ENCODE data around the gene CACNA1C.
A peak's percentile ranks its signal among the peaks of the same experiment; 100 is the strongest.

Gene CACNA1C

GRCh38 chr12:2229661-2230539 is 177.1 kb downstream of the CACNA1C start:
- Histone ChIP-seq H3K4me1 (ENCODE audit: insufficient read depth, poor library complexity, severe bottlenecking) (no peaks in the 10 kb centered on the region), H3K27ac (ENCODE audit: poor library complexity, severe bottlenecking) (no peak overlapping the region), H3K4me3 (ENCODE audit: severe bottlenecking) (no peak overlapping the region), H3K36me3 (ENCODE audit: low read depth) (no peaks in the 10 kb centered on the region), H3K27me3 (ENCODE audit: insufficient read depth, poor library complexity, severe bottlenecking) (peaks cover 46% of the 10 kb centered on the region), H3K9me3 (ENCODE audit: severe bottlenecking) (no peaks in the 10 kb centered on the region)
- ATAC-seq (ENCODE audit: low read depth) (no peak), DNase-seq (ENCODE audit: low spot score) (no peak)
- TF ChIP-seq CTCF (IDR thresholded peaks at IDR 0.05; ENCODE audit: poor library complexity, severe bottlenecking), result no peak

- Histone ChIP-seq H3K4me1 (ENCODE audit: insufficient read depth, poor library complexity, severe bottlenecking) (no peaks in the 10 kb centered on the region), H3K4me3 (ENCODE audit: severe bottlenecking) (no peak overlapping the region), H3K27ac (ENCODE audit: poor library complexity, severe bottlenecking) (no peak overlapping the region), H3K27me3 (ENCODE audit: insufficient read depth, poor library complexity, severe bottlenecking) (peaks cover 44% of the 10 kb centered on the region), H3K36me3 (ENCODE audit: low read depth) (no peaks in the 10 kb centered on the region), H3K9me3 (ENCODE audit: severe bottlenecking) (no peaks in the 10 kb centered on the region)
- DNase-seq (ENCODE audit: low spot score) (no peak), ATAC-seq (ENCODE audit: low read depth) (no peak)
- TF ChIP-seq CTCF (IDR thresholded peaks at IDR 0.05; ENCODE audit: poor library complexity, severe bottlenecking), result no peak
These were observed 178.3 kb downstream of the CACNA1C start for GRCh38 chr12:2231011-2231595.

- H3K4me3 ChIP-seq (ENCODE audit: severe bottlenecking), result no peak overlapping the region
- H3K27me3 ChIP-seq (ENCODE audit: insufficient read depth, poor library complexity, severe bottlenecking), result peaks cover 41% of the 10 kb centered on the region
- ATAC-seq (ENCODE audit: low read depth) (no peak), DNase-seq (ENCODE audit: low spot score) (no peak)
- no peak overlapping the region for H3K27ac ChIP-seq (ENCODE audit: poor library complexity, severe bottlenecking)
- no peaks in the 10 kb centered on the region for H3K9me3 ChIP-seq (ENCODE audit: severe bottlenecking)
- H3K36me3 ChIP-seq (ENCODE audit: low read depth), result no peaks in the 10 kb centered on the region
- no peak for TF ChIP-seq CTCF (IDR thresholded peaks at IDR 0.05; ENCODE audit: poor library complexity, severe bottlenecking)
- no peaks in the 10 kb centered on the region for H3K4me1 ChIP-seq (ENCODE audit: insufficient read depth, poor library complexity, severe bottlenecking)
These were observed 179.2 kb downstream of the CACNA1C start for GRCh38 chr12:2231956-2232355.

GRCh38 chr12:2233034-2233433 is 180.2 kb downstream of the CACNA1C start:
- Histone ChIP-seq H3K4me3 (ENCODE audit: severe bottlenecking) (no peak overlapping the region), H3K27ac (ENCODE audit: poor library complexity, severe bottlenecking) (no peak overlapping the region), H3K9me3 (ENCODE audit: severe bottlenecking) (no peaks in the 10 kb centered on the region), H3K4me1 (ENCODE audit: insufficient read depth, poor library complexity, severe bottlenecking) (no peaks in the 10 kb centered on the region), H3K27me3 (ENCODE audit: insufficient read depth, poor library complexity, severe bottlenecking) (peaks cover 33% of the 10 kb centered on the region), H3K36me3 (ENCODE audit: low read depth) (no peaks in the 10 kb centered on the region)
- TF ChIP-seq CTCF (IDR thresholded peaks at IDR 0.05; ENCODE audit: poor library complexity, severe bottlenecking), result no peak
- ATAC-seq (ENCODE audit: low read depth), result peak; percentile 35; the same call in 1 of the 3 replicates
- DNase-seq (ENCODE audit: low spot score), result no peak

GRCh38 chr12:2234091-2234490 is 181.3 kb downstream of the CACNA1C start:
- no peak for DNase-seq (ENCODE audit: low spot score)
- no peak for ATAC-seq (ENCODE audit: low read depth)
- no peaks in the 10 kb centered on the region for H3K9me3 ChIP-seq (ENCODE audit: severe bottlenecking)

More at GRCh38 chr12:2234091-2234490, 181.3 kb downstream of the CACNA1C start:
- no peaks in the 10 kb centered on the region for H3K36me3 ChIP-seq (ENCODE audit: low read depth)
- H3K27me3 ChIP-seq (ENCODE audit: insufficient read depth, poor library complexity, severe bottlenecking), result peaks cover 27% of the 10 kb centered on the region
- no peak overlapping the region for H3K4me3 ChIP-seq (ENCODE audit: severe bottlenecking)
- TF ChIP-seq CTCF (IDR thresholded peaks at IDR 0.05; ENCODE audit: poor library complexity, severe bottlenecking), result no peak
- no peak overlapping the region for H3K27ac ChIP-seq (ENCODE audit: poor library complexity, severe bottlenecking)
- H3K4me1 ChIP-seq (ENCODE audit: insufficient read depth, poor library complexity, severe bottlenecking), result no peaks in the 10 kb centered on the region

Measured in RWPE2 (cell line).